Hepatocyte (in vitro differentiated cells): ENCODE measurements around the gene STX4.

ENCODE experiments used
- CTCF ChIP-seq: fragments of 200-600 bp; sonication (generic); IDR thresholded peaks from 2 replicates; pipeline ENCODE4 v1.5.1; 2016; ENCODE audit warnings: antibody characterized with exemption, mild to moderate bottlenecking; ENCODE audit not compliant: poor library complexity
- EZH2 ChIP-seq: fragments of 200-600 bp; sonication (generic); IDR thresholded peaks from 2 replicates; pipeline ENCODE4 v1.6.1; 2016; ENCODE audit warnings: antibody characterized with exemption, mild to moderate bottlenecking, borderline replicate concordance

DNA sequence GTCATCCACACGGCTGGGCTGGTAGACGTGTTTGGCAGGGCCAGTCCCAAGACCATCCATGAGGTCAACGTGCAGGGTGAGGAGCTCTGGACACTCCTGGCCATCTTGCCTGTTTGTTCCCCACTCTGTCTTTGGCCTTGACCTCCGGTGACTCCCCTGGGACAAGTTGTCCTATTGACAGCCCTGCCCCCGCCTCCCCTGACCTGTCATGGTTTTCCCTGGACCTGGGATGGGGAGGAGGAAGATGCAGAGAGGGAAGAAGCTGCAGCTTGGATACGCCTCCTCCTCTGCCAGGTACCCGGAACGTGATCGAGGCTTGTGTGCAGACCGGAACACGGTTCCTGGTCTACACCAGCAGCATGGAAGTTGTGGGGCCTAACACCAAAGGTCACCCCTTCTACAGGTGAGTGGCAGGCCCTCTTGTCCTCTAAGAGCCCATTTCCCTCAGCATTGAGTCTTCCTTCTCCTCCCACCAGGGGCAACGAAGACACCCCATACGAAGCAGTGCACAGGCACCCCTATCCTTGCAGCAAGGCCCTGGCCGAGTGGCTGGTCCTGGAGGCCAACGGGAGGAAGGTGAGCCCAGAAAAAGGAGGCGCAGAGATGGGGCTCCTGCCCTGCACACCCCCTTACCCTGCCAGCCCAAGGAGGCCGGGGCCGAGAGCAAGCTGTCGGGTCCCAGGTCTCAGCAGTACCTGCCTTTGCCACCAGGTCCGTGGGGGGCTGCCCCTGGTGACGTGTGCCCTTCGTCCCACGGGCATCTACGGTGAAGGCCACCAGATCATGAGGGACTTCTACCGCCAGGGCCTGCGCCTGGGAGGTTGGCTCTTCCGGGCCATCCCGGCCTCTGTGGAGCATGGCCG, 47.0 kb upstream of the STX4 start:
- TF ChIP-seq CTCF (no peak), EZH2 (no peak)
